Kidney glomerular epithelial cell (primary cell): ENCODE results near the gene PEX11G.
"Not testable (repeated sequence)": the region's sequence is repeated elsewhere in the genome, so short reads cannot be mapped to it uniquely, and the experiment has no call there.

ENCODE experiments used
- DNase-seq: peaks from one replicate; lab custom pipeline; 2025; lab: John Stamatoyannopoulos, UW

PEX11G gene

DNA sequence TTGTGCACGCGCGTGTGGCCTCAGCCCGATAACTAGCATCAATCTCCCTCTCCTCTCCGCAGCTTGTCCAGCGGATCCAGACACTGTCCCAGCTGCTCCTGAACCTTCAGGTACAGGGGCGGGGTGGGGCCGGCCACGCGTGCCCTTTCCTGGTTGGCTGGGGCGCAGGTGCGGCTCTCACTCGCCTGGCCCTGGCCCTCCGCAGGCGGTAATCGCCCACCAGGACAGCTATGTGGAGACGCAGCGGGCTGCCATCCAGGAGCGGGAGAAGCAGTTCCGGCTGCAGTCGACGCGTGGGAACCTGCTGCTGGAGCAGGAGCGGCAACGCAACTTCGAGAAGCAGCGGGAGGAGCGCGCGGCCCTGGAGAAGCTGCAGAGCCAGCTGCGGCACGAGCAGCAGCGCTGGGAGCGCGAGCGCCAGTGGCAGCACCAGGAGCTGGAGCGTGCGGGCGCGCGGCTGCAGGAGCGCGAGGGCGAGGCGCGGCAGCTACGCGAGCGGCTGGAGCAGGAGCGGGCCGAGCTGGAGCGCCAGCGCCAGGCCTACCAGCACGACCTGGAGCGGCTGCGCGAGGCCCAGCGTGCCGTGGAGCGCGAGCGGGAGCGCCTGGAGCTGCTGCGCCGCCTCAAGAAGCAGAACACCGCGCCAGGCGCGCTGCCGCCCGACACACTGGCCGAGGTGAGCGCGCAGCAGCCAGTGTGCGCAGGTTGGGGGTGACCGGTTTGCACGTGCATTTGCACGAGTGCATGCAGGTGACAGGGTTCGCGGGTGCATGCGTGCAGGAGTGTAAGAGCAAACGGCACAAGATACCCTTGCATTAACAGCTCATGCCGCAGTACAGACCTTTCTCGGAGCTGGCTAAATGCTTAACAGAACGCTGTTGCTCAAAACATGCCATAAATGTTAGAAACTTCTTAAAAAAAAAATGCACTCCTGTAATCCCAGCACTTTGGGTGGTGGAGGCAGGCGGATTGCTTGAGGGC lies 21.5 kb downstream of the PEX11G start:
- DNase-seq = no peak

DNA sequence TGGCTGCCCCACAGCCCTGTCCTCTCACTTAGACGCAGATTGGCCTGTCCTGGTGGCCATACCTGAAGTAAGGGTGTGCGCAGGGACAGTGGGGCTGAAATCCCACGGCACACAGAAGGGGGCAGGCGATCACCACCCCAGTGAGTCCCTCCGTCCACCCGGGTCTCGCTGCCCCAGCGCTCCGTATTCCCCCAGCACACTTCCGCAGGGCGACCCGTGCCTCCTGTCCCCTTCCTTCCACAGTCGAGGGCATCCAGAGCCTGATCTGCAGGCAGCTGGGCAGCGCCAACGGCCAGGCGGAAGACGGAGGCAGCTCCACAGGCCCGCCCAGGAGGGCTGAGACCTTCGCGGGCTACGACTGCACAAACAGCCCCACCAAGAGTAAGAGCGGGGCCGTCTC lies 25.3 kb downstream of the PEX11G start:
- no peak for DNase-seq

DNA sequence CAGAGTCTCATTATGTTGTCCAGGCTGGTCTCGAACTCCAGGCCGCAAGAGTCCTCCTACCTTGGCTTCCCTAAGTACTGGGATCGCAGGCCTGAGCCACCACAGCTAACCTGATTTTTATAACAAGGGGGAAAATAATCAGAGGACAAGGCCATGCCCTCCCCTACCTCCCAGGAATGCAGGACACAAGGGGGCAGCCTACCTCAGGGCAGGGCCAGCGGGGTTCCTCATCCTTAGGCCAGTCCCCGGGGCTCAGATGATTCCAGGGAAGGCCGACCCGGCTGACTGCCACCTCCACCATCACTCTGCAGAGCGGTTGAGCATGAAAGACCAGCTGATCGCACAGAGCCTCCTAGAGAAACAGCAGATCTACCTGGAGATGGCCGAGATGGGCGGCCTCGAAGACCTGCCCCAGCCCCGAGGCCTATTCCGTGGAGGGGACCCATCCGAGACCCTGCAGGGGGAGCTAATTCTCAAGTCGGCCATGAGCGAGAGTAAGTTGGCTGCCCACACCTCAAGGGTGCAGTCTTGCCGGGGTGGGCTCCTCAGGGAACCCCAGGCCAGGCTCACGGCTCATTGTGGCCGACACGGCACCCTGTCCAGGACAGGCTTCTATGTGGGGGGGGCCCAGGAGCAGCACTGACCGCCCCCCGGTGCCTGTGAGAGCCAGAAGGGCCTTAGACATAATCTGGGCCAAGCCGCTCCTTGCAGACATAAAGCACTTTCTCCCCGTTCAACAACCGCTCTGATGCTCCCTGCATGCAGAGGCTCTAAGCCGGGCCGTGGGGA lies 26.8 kb downstream of the PEX11G start:
- DNase-seq = no peak

- no peak for DNase-seq
Measured at GRCh38 chr19:7460562-7460966, 28.3 kb downstream of the PEX11G start.

DNA sequence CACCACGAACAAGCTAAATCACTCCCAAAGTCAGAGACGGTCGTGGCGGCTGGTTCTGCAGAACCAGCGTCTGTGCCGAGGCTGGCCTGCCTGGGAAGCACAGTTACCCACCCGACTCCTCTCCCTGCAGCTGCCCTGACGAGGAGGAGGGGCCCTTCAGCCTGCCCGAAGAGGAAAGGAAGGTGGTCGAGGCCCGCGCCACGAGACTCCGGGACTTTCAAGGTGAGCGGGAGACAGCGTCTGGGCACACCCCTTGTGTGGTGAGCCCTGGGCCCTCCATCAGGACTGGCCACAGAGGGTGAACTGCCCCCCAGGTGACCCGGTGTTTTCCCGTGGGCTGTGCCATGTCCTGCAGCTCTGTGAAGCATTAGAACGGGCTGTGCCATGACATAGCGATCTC lies 29.1 kb downstream of the PEX11G start:
- no peak for DNase-seq

DNA sequence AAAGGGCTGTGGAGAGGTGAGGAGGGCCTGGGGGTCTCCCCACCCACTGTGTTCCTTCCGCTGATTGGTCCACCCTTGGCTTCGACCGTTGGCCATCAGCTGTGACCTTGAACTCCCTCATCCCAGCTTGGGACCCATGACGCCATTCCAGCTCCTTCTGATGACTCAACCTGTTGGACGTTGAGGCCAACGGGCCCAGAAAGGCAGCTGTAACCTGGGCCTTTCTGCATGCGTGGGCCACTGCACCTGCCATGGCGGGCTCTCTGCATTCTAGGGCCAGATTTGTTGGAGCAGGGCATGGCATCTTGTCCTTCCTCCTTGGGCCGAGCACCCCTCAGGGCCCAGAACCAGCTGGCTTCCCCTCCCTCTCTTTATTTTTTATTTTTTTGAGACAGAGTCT lies 30.2 kb downstream of the PEX11G start:
- no peak for DNase-seq

DNA sequence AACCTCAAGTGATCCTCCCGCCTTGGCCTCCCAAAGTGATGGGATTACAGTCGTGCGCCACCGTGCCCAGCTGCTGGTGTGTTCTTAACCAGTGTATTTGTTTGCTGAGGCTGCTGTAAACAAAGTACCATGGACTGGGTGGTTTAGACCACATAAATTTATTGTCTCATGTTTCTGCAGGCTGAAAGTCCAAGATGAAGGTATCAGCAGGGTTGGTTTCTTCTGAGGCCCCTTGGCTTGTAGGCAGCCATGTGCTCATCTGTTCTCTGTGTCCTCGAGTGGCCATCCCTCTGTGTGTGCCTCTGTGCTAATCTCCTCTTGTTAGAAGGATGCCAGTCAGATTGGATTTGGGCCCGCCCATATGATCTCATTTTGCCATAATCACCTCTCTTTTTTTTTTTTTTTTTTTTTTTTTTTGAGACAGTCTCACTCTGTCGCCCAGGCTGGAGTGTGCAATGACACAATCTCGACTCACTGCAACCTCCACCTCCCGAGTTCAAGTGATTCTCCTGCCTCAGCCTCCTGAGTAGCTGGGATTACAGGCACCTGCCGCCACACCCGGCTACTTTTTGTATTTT lies 31.8 kb downstream of the PEX11G start:
- no peak for DNase-seq

- DNase-seq = no peak
Measured at GRCh38 chr19:7455600-7456296, 33.1 kb downstream of the PEX11G start.

GRCh38 chr19:7454998-7455397 lies 33.8 kb downstream of the PEX11G start:
- no peak for DNase-seq

GRCh38 chr19:7450243-7451223 lies 38.3 kb downstream of the PEX11G start:
- DNase-seq = no peak

DNA sequence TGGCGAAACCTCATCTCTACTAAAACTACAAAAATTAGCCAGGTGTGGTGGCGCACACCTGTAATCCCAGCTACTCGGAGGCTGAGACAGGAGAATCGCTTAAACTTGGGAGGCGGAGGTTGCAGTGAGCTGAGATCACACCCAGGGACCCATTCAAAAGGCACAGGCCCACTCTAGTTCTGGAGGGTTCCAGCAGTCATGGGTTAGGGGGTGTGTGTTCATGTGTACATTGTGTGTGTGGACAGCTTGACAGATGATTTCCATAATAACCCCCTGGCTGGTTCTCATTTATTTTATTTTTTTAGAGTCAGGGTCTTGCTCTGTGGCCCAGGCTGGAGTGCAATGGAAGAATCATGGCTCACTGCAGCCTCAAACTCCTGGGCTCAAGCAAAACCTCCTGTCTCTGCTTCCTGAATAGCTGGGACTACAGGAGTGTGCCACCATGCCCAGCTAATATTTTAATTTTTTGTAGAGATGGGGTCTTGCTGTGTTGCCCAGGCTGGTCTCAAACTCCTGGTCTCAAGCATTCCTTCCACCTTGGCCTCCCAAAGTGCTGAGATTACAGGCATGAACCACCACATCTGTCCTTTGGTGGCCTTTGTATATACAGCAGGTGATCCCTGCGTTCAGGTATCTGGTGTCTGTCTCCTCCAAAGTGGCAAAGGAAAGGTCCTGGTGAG lies 39.3 kb downstream of the PEX11G start:
- DNase-seq = not testable (repeated sequence)

DNA sequence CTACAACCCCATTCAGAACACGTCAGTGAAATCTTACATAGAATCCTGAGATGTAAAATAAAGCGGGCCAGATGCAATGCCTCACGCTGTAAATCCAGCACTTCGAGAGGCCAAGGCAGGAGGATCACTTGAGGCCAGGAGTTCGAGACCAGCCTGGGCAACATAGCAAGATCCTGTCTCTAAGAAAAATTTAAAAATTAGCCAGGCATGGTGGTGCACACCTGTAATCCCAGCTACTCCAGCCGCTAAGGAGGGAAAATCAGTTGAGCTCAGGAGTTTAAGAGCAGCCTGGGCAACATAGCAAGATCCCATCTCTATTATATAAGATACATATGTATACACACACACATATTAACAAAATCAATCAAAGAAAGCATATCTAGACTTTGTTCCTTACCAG lies 41.2 kb downstream of the PEX11G start:
- no peak for DNase-seq

- DNase-seq = no peak
Measured at GRCh38 chr19:7445104-7445503, 43.7 kb downstream of the PEX11G start.

GRCh38 chr19:7444042-7444441 lies 44.8 kb downstream of the PEX11G start:
- DNase-seq = no peak

GRCh38 chr19:7442423-7442822 lies 46.4 kb downstream of the PEX11G start:
- no peak for DNase-seq

- DNase-seq = no peak
Measured at GRCh38 chr19:7441468-7442146, 47.2 kb downstream of the PEX11G start.

DNA sequence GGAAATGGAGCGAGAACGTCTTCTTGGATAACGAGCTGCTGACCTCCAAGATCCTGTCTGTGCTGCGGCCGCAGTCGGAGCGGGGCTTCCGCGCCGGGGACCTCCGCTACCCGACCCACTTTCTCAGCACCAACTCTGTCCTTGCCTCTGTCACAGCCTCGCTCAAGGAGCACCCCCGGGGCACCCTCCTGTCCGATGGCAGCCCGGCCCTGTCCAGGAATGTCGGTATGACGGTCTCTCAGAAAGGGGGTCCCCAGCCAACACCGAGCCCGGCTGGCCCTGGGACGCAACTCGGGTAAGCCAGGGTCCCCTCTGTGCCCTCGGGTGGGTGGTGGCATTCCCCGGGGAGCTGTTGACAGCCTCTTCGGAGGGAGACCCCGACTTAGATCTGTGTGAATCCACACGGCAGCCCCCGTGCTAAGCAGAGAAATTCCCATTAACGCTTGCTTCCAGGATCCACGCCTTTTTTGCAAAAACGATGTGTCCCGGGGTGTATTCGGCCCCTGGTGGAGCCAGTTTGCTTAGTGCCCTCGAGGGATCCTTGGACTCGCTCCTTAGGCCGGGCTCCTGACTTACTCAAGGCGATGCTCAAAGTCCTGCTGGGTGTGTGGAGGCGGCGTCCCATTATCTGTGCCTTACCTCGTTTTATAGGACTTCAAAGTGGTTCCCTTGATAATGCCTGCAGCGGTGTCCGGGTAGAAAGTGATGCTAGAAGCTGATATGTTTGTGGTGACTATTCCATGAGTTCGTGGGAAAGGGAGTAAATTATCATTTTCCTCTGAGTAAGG lies 48.5 kb downstream of the PEX11G start:
- DNase-seq = no peak

- DNase-seq = no peak
Measured at GRCh38 chr19:7435586-7435985, 53.2 kb downstream of the PEX11G start.

DNA sequence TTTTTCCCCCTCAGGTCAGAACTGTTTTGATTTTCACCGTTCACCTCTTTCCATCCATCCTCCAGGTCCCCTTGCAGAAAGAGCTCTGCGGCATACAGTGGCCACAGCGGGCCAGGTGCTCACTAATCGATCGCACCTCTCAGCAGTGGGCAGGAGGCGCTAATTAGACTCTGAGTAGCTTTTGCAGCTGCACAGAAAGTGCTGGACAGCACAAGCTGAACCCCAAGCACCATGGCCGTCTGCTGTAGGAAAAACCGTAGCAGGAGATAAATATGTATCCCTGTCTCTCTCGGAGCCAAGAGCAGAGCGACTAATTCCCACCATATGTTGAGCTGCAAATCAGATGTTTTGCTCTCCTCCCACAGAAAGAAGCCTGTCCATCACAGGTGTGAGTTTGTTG lies 54.4 kb downstream of the PEX11G start:
- no peak for DNase-seq
